COLO829 (cell line): Measurements from ENCODE around the gene UBA5.
A peak's percentile ranks its signal among the peaks of the same experiment; 100 is the strongest.

Experiments
- DNase-seq: peaks from one replicate; pipeline ENCODE4 v3.0.0; 2012; ENCODE audit warnings: low spot score

The UBA5 gene

GRCh38 chr3:132721479-132722164 lies 61.5 kb downstream of the UBA5 start:
- DNase-seq = peak; percentile 36

DNA sequence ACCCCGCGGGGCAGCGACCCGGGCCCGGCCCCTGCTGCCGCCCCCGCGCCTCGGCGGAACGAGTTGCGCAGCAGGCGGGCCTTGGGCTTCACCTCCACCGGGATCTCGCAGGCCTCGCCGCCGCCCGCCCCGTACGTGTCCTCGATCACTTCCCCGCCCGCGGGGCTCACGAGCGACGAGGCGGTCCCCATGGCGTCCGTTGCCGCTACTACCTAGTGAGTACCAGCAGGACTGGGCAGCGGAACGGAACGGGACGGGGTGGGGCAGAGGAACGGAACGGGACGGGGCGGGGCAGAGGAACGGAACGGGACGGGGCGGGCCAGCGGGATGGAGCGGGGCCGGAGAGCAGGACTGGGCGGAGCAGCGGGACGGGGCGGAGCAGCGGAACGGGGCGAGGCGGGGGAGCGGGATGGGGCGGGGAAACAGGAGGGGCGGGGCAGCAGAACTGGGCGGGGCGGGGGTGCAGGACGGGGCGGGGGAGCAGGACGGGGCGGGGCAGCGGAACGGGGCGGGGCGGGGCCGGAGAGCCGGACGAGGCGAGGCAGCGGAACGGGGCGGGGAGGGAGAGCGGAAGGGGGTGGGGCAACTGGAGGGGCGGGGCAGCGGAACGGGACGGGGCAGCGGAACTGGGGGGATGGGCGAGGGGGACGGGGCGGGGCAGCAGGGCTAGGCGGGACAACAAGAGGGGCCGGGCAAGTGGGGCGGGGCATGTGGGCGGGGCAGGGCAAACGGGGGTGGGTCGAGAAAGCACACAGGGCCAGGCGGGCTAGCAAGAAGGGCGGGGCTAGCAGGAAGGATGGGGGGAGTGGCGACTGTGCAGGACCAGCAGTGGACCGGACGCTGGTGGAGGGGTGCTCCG lies 62.3 kb downstream of the UBA5 start, which contains the start of gene NPHP3:
NPHP3 (minus strand) TSS at position 245 of the 859 bp plus-strand sequence; CDS start at position 191, 54 bp downstream.
- DNase-seq = peak; percentile 98

DNA sequence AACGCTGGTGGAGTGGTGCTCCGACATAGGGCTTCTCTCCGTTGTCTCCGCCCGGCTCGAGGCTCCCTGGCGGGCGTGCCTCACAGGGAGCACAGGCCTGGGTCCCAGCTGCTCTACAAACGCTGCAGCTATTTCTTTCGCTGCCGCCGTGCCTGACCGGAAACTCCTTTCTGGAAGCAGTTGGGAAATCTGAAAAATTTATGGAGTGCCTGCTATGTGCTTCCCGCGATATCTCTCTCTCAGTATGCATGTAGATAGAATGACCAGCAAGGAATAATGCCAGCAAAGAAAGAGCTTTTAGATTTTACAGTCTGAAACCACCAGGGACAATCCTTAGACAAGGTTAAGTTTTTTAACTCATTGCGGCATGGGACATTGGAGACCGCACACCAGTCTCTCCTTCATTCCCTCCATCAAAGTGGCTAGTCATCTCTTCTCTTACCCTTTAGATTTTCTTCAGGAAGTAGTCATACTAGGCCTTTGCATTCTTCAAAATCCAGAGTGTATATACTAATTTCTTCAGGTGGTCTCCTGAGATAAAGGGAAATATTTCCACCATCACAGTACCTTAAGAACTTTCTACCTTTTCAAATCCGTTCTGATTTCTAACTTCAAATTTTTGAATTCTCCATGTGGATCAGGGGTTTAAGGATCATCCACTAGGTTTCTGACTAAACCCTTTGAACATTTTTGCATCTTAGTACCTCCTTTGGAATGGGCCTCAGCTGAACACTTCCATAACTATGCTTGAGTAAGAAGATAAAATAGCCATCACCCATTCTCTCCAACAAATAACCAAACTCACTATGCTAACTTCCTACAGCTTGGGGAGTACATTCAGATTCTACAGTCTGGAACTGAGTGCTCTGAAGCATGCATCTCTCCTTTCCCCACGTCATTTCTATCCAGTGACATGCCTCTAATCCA lies 63.2 kb downstream of the UBA5 start:
- DNase-seq = no peak

- DNase-seq = peak; percentile 43
Measured at GRCh38 chr3:132726341-132726823, 66.3 kb downstream of the UBA5 start.
